Measurements from ENCODE around the gene RBM44.

The RBM44 gene

GRCh38 chr2:237883951-237884446 lies 85.4 kb downstream of the RBM44 start:
- no peak for DNase-seq (ENCODE audit: low read depth in 1 of 2, low spot score in 1 of 2)
- Histone ChIP-seq H3K27ac (replicated peaks) (no peak overlapping the region), H3K27me3 (ENCODE audit: insufficient read depth, poor library complexity, severe bottlenecking) (no peaks in the 10 kb centered on the region), H3K4me3 (replicated peaks; ENCODE audit: insufficient read depth, low read length) (no peak overlapping the region)
- TF ChIP-seq GABPA (IDR thresholded peaks at IDR 0.05; ENCODE audit: low read depth) (no peak), REST (IDR thresholded peaks at IDR 0.05; ENCODE audit: insufficient replicate concordance, low read depth) (no peak), SPI1 (IDR thresholded peaks at IDR 0.05; ENCODE audit: borderline replicate concordance, low read depth) (no peak)
- TF ChIP-seq, protein P1, sequence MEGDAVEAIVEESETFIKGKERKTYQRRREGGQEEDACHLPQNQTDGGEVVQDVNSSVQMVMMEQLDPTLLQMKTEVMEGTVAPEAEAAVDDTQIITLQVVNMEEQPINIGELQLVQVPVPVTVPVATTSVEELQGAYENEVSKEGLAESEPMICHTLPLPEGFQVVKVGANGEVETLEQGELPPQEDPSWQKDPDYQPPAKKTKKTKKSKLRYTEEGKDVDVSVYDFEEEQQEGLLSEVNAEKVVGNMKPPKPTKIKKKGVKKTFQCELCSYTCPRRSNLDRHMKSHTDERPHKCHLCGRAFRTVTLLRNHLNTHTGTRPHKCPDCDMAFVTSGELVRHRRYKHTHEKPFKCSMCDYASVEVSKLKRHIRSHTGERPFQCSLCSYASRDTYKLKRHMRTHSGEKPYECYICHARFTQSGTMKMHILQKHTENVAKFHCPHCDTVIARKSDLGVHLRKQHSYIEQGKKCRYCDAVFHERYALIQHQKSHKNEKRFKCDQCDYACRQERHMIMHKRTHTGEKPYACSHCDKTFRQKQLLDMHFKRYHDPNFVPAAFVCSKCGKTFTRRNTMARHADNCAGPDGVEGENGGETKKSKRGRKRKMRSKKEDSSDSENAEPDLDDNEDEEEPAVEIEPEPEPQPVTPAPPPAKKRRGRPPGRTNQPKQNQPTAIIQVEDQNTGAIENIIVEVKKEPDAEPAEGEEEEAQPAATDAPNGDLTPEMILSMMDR (IDR thresholded peaks at IDR 0.05; ENCODE audit: insufficient read depth, low read length): no peak

GRCh38 chr2:237884681-237885080 lies 86.1 kb downstream of the RBM44 start:
- no peak for DNase-seq (ENCODE audit: low read depth in 1 of 2, low spot score in 1 of 2)
- no peaks in the 10 kb centered on the region for H3K27me3 ChIP-seq (ENCODE audit: insufficient read depth, poor library complexity, severe bottlenecking)
- TF ChIP-seq REST (IDR thresholded peaks at IDR 0.05; ENCODE audit: insufficient replicate concordance, low read depth): no peak
- TF ChIP-seq SPI1 (IDR thresholded peaks at IDR 0.05; ENCODE audit: borderline replicate concordance, low read depth): no peak
- no peak for TF ChIP-seq POLR2AphosphoS5 (IDR thresholded peaks at IDR 0.05; ENCODE audit: low read depth)
- no peak for TF ChIP-seq GABPA (IDR thresholded peaks at IDR 0.05; ENCODE audit: low read depth)
- TF ChIP-seq, protein P1 (IDR thresholded peaks at IDR 0.05; ENCODE audit: insufficient read depth, low read length): no peak
- H3K4me3 ChIP-seq (replicated peaks; ENCODE audit: insufficient read depth, low read length): no peak overlapping the region
- H3K27ac ChIP-seq (replicated peaks): no peak overlapping the region

DNA sequence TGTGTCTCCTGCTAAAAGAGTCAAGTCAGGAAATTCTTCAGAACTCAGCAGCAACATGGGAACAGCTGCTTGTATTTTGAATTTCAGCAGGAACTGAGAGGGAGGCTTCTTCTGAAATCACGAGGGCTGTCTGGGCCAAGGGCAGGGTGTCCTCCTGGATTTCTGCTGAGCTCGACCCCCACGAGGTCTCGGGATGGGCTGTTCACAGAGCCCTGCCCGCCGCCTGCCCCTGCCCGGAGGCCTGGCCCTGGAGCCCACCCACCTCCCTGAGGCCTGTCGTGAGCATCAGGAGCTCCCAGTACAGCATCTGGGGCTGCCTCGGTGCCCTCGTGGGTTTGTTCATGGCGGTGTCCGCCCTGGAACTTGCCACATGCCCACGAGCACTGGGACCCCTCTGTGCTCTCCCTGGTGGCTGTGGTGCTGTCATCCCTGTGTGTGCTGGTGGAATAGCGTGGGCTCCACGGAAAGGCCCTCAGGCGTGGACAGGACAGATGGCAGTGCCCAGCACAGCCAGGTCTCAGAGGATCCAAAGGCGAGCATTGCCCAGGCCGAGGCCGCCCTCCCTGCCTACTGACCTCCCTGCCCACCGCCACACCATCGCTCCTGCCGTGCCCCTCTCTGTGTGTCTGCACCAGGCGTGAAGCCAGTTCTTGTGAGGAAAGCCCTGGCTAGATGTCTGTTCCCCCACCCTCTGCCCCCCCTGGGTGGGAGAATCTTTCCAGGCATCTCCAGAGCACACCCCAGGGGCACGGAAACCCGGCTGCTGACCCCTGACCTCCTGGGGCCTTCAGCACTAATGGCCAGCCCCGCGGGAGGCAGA lies 86.7 kb downstream of the RBM44 start:
- H3K4me3 ChIP-seq (replicated peaks; ENCODE audit: insufficient read depth, low read length): no peak overlapping the region
- no peak overlapping the region for H3K27ac ChIP-seq (replicated peaks)
- DNase-seq (ENCODE audit: low read depth in 1 of 2, low spot score in 1 of 2): no peak
- no peaks in the 10 kb centered on the region for H3K27me3 ChIP-seq (ENCODE audit: insufficient read depth, poor library complexity, severe bottlenecking)
- no peak for TF ChIP-seq GABPA (IDR thresholded peaks at IDR 0.05; ENCODE audit: low read depth)
- TF ChIP-seq, protein P1 (IDR thresholded peaks at IDR 0.05; ENCODE audit: insufficient read depth, low read length): no peak
- TF ChIP-seq POLR2AphosphoS5 (IDR thresholded peaks at IDR 0.05; ENCODE audit: low read depth): no peak
- no peak for TF ChIP-seq REST (IDR thresholded peaks at IDR 0.05; ENCODE audit: insufficient replicate concordance, low read depth)
- TF ChIP-seq SPI1 (IDR thresholded peaks at IDR 0.05; ENCODE audit: borderline replicate concordance, low read depth): no peak
